ENCODE results near the gene ZNF649.

ZNF649 gene

GRCh38 chr19:51887522-51888498 lies 17.0 kb downstream of the ZNF649 start, which contains the start of gene ZNF577:
TSS of gene ZNF577 (minus strand) at chr19:51887951. CDS start at chr19:51880382, 7,569 bp downstream.
- DNase-seq = peak in 3 of 4 experiments; percentile 10 to 31 (median 24)

GRCh38 chr19:51884713-51885112 lies 20.1 kb downstream of the ZNF649 start:
- DNase-seq = no peak

- no peak for DNase-seq
Measured at GRCh38 chr19:51882518-51882917, 22.3 kb downstream of the ZNF649 start.

DNA sequence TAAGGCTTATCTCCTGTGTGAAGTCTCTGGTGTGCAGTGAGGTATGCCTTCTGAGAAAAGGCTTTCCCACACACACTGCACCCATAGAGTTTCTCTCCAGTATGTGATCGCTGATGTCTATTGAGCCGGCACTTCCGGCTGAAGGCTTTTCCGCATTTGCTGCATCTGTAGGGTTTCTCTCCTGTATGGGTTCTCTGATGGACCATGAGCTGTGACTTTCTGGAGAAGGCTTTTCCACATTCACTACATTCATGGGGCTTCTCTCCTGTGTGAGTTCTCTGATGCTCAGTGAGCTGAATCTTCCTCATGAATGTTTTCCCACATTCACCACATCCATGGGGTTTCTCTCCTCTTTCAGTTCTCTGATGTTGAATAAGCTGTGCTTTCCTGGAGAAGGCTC lies 31.7 kb downstream of the ZNF649 start:
- no peak for DNase-seq

- no peak for DNase-seq
Measured at GRCh38 chr19:51861870-51862622, 42.8 kb downstream of the ZNF649 start.

All from activated naive CD4-positive, alpha-beta T cell (primary cell).